Subcutaneous abdominal adipose tissue (tissue), 5 donors: ENCODE results near the gene PTPN5.
"Not testable (repeated sequence)": the region's sequence is repeated elsewhere in the genome, so short reads cannot be mapped to it uniquely, and the experiment has no call there.

Experiments used
- H3K27ac ChIP-seq: one replicate; pipeline ENCODE4 v1.7.0; 2013; ENCODE audit warnings: low read depth, mild to moderate bottlenecking, inconsistent platforms, low read length, moderate library complexity
- H3K27me3 ChIP-seq, 5 donors: one replicate each; pipeline ENCODE4 v1.7.0; 2013; ENCODE audit warnings: low read length in 5 of 5, inconsistent platforms in 1 of 5; ENCODE audit not compliant: control insufficient read depth in 5 of 5, insufficient read depth in 4 of 5
- H3K36me3 ChIP-seq, 5 donors: one replicate each; pipeline ENCODE4 v1.7.0; 2013; ENCODE audit warnings: low read length in 5 of 5; ENCODE audit not compliant: control insufficient read depth in 5 of 5, insufficient read depth in 5 of 5
- H3K4me1 ChIP-seq, 5 donors: one replicate each; pipeline ENCODE4 v1.7.0; 2013; ENCODE audit warnings: low read length in 5 of 5, mild to moderate bottlenecking in 3 of 5, moderate library complexity in 1 of 5; ENCODE audit not compliant: control insufficient read depth in 5 of 5, insufficient read depth in 5 of 5
- H3K4me3 ChIP-seq, 5 donors: one replicate each; pipeline ENCODE4 v1.7.0; 2013; ENCODE audit warnings: low read length in 5 of 5, low read depth in 1 of 5
- H3K9ac ChIP-seq, 5 donors: one replicate each; pipeline ENCODE4 v1.7.0; 2013; ENCODE audit warnings: low read length in 5 of 5, mild to moderate bottlenecking in 4 of 5, moderate library complexity in 3 of 5
- H3K9me3 ChIP-seq, 5 donors: one replicate each; pipeline ENCODE4 v1.7.0; 2013; ENCODE audit warnings: low read length in 5 of 5; ENCODE audit not compliant: control insufficient read depth in 5 of 5
- donor health status: healthy.
- donor health status: healthy.
- donor health status: healthy.
- donor health status: healthy.
- donor health status: healthy.

PTPN5 gene

DNA sequence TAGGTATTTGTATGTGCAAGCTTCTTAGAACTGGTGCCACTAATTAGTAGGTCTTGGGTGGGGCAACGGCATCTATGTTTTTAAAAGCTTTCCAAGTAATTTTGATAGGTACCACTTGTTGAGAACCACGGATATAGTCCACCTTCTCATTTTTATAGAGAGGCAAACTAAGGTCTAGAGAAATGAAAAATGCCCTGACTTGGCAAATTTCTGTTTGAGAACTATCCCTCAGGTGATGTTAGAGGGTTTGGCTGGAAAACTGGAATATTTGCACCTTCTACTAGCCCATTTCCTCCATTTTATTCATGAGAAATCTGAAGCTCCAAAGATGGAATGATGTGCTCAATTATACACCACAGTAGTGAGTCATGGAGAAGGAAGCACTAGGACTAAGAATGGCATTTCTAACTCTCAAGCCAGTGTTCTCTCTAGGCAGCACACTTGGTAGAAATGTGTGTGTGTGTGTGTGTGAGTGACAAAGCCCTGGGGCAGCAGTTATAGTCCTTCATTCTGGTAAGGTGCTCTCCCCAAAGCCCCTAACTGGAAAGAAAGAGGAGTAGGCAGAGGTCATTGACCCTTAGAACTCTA, 94.9 kb downstream of the PTPN5 start:
- Histone ChIP-seq H3K4me3 (no peak overlapping the region), H3K4me1 (peaks cover 10 to 45% (median 32%) of the 10 kb centered on the region in 5 donors), H3K9me3 (no peaks in the 10 kb centered on the region), H3K27me3 (no peaks in the 10 kb centered on the region), H3K36me3 (peaks cover 0 to 8% (median 5%) of the 10 kb centered on the region in 5 donors), H3K9ac (no peak overlapping the region), H3K27ac (no peak overlapping the region)

DNA sequence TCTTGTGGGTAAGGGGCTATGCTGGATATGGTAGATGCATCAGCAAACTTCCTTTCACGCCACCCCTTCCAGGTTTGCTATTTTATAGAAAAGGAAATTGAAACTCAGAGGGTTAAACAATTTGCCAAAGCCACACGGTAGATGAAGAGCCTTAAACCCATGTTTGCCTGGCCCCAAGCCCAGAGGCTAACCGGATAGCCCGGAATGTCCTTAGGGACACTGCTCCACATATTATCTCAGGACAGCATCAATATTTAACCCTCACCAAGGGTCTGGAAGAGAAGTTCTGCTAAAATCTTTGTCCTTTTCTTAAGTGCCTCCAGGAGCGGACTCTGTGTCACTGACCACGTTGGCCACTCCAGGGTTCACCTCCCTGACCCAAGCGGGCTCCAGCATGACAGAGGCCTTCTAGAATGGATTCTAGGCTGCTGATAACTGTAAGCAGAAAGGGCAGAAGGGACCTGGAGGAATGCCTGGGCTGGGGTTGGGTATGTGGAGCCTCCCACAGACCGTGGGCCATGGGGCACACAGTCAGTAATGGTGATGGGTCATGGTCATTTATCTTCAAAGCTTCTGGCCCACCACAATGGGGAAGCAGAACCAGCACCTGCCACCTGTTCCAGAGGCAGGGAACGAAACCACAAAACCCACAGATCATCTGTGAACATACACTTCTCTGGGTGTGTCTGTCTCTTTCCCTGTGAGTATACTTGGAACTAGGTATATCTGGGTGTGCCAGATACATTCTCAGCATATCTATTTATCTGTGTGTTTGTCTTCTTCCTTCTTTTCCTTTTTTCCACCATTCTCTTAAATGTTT, 98.4 kb downstream of the PTPN5 start:
- Histone ChIP-seq H3K27me3 (no peaks in the 10 kb centered on the region), H3K36me3 (no peaks in the 10 kb centered on the region), H3K9me3 (no peaks in the 10 kb centered on the region), H3K27ac (no peak overlapping the region), H3K4me3 (no peak overlapping the region), H3K9ac (no peak overlapping the region), H3K4me1 (peaks cover 0 to 14% (median 10%) of the 10 kb centered on the region in 5 donors)

GRCh38 chr11:18691467-18692140, 100.0 kb downstream of the PTPN5 start:
- peaks cover 0 to 10% (median 6%) of the 10 kb centered on the region in 5 donors for H3K4me1 ChIP-seq
- not testable (repeated sequence) for H3K27me3 ChIP-seq, H3K4me3 ChIP-seq, H3K36me3 ChIP-seq, H3K9me3 ChIP-seq, H3K9ac ChIP-seq, H3K27ac ChIP-seq

GRCh38 chr11:18684267-18684666, 107.3 kb downstream of the PTPN5 start:
- no peaks in the 10 kb centered on the region for H3K9me3 ChIP-seq
- no peaks in the 10 kb centered on the region for H3K4me1 ChIP-seq
- no peaks in the 10 kb centered on the region for H3K36me3 ChIP-seq
- no peak overlapping the region for H3K27ac ChIP-seq
- no peaks in the 10 kb centered on the region for H3K27me3 ChIP-seq
- H3K9ac ChIP-seq: no peak overlapping the region
- no peak overlapping the region for H3K4me3 ChIP-seq

- Histone ChIP-seq H3K27ac (no peak overlapping the region), H3K36me3 (no peaks in the 10 kb centered on the region), H3K4me3 (no peak overlapping the region), H3K27me3 (no peaks in the 10 kb centered on the region), H3K9me3 (no peaks in the 10 kb centered on the region), H3K9ac (no peak overlapping the region), H3K4me1 (no peaks in the 10 kb centered on the region)
These were observed 109.1 kb downstream of the PTPN5 start for GRCh38 chr11:18682466-18682865.

GRCh38 chr11:18681949-18682348, 109.6 kb downstream of the PTPN5 start:
- not testable (repeated sequence) for H3K4me3 ChIP-seq

More at GRCh38 chr11:18681949-18682348, 109.6 kb downstream of the PTPN5 start:
- H3K27ac ChIP-seq, H3K9me3 ChIP-seq, H3K36me3 ChIP-seq, H3K27me3 ChIP-seq, H3K9ac ChIP-seq, H3K4me1 ChIP-seq: not testable (repeated sequence)
